TTC549 (cell line): ENCODE results near the gene PTPRE.

Experiments used
- FAIRE-seq: peaks from 2 replicates; lab custom pipeline; 2012; peaks lifted over from hg19 to GRCh38; lab: Jason Lieb, UNC

PTPRE gene

DNA sequence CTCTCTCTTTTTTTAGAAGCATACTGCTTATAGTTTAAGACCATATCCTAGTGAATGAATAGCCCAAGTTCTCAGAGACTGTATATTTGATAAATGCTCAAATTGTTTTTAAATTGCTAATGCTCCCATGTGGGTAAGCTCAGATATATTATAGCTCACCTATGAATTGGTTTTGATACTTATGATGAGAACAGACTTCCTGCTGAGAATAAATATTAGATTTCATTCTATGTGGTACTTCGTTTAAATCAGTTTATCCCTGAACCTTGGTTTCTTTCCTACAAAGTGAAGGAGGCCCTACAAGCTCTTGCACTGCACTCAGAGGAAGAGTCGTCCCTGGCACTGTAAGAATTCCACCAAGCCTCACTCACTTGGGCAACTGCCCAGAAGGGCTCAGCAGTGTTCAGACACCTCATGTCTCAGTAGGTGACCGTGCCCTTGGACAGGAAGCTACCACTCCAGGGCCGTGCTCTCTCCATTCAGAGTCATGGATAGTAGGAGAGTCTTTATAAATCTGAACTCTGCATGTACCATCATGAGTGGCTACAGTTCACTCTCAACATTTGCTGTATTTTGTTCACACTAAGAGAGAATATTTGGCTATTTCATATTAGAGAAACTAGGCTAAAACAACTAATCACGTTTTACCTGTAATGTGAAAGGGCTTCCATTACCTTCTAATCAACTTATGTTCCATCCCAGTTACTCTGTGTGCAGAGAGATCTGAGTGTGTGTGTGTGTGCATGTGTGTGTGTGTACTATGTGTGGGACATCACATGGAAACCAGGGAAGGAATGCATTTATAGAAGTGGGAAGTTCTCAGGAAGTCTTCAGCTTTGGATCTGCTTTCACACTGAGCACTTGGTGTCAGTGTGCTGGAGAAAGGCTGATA lies 93.8 kb downstream of the PTPRE start:
- FAIRE-seq: no peak

DNA sequence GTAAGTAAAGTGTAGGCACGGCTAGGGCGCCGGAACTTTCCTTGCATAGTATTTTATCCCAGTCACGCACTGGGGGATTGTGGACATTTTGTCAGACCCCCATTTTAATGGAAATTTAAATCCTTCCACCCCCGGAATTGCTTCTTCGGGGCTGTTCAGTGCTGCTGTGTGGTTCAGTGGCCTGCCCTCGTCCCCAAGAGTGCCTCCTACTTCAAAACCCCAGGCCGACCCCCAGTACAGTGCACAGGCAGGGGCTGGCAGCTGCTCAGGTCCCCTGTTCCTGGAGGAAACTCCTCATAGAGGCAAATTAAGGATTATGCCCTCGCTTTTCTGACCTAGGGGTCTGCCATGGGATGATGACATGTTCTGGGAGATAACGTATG lies 94.5 kb downstream of the PTPRE start:
- no peak for FAIRE-seq

DNA sequence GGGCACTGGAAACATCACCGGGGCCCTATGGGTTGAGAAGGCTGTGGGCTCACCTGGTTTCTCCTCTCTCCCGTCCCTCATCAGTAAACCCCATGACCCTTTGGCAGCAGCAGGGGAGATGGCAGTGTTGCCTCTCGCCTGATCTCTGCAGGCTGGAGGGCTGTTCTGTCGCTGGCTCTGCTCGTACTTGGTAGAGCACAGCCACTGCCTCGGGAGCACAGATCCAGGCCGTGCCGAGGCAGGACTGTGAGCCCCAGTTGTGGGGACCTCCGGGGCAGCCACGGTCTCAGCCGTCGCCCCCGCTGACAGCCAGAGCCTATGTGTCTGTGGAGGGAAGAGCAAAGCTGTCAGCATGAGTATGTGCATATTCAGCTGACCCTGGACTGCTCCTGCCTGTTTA lies 94.9 kb downstream of the PTPRE start:
- FAIRE-seq: no peak

DNA sequence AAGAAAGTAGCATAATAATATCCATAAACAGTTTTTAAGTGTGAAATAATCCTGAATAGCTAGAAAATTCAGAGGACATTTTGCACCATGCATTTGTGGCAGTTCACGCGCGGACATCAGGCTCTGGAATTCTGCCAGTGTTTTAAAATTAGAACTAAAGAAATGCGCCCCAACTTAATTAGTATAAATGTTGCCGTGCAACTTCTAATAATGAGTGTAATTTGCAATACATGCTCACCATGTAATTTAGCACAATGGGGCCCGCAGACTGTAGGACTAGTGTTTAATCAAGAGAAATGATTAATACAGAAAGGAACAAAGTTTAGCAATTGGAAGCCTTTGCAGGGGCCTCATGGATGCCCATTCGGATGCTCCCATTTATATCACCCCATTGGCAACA lies 96.6 kb downstream of the PTPRE start:
- FAIRE-seq: no peak

DNA sequence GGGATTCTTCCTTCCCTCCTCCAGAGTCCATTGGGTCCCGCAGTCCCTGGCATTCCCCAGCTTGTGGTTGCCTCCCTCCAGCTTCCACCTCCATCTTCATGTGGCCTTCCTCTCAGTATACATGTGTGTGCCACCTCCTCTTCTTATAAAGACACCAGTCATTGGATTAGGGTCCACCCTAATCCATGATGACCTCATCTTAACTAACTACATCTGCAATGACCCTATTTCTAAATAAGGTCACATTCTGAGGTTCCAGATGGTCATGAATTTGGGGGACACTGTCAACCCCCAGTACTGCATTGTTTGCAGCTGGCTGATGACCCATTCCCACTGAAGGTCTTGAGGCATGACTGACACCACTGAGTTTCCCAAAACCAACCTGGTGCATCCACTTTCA lies 99.0 kb downstream of the PTPRE start:
- FAIRE-seq: no peak

DNA sequence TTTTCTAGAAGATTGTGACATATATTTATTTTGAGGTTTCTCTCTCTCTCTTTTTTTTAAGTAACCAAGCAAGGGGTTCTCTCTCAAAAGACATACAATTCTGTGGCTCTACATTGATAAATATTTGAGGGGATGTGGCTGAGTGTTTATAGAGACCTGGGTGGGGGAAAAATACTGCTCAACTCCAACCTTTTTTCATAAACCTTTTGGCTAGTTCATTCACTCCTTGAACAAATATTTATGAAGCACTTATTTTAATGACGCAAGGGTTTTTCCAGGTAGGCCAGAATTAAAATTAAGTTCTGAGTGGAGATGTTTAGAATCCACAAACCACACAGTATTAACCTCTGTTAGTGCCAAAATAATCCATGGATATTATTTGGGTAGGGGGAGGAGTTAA lies 100.2 kb downstream of the PTPRE start:
- no peak for FAIRE-seq

DNA sequence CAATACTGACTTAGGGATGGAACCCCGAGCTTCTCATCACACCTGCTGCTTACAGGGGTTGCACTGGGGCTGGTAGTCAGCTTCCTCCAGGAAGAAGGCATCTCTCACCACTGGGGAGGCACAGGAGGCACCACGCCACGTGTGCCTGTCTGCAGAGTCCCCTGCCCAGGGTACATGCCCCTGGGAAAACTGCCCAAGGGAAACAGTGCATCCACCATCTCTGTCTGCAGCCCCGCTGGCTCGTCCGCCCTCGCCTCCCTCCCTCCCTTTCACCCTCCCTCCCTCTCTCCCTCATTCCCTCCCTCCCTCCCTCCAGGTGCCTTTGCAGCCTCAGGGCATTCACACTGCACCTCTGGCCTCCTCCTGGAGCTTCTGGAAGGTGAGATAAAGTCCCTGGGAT lies 101.1 kb downstream of the PTPRE start:
- FAIRE-seq: no peak

DNA sequence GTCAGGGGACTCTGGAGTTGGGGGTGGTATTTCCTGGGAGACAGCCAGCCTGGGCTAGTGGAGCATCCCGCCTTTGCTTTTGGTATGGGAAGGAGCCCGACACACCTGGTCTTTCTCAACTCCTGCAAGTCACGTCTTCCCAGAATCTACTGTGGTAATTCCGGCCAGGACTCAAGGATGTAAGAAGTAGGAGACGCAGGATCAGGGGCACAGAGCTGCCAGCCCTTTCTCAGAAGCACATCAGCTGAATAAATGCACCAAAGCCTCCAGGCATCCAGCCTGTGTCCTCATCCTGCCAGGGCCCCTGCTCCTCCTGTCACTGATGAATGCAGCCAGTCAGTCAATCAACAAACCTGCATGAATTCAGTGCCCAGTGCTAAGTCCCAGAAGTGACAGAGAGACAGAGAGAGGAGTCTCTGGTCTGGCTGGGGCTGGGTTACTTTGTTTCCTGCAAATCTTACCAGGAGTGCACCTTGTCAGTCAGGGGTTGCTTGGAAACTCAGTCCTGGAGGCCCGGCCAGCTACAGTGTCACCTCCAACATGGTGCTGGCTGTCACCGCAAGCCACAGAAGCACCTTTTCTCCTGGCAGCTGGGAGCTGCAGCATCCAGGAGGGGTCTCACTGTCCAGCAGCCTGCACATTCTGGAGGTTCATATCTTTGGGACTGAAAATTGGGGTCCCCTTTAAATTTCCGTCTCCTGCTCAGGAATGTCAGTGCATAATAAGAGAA lies 101.8 kb downstream of the PTPRE start:
- no peak for FAIRE-seq

DNA sequence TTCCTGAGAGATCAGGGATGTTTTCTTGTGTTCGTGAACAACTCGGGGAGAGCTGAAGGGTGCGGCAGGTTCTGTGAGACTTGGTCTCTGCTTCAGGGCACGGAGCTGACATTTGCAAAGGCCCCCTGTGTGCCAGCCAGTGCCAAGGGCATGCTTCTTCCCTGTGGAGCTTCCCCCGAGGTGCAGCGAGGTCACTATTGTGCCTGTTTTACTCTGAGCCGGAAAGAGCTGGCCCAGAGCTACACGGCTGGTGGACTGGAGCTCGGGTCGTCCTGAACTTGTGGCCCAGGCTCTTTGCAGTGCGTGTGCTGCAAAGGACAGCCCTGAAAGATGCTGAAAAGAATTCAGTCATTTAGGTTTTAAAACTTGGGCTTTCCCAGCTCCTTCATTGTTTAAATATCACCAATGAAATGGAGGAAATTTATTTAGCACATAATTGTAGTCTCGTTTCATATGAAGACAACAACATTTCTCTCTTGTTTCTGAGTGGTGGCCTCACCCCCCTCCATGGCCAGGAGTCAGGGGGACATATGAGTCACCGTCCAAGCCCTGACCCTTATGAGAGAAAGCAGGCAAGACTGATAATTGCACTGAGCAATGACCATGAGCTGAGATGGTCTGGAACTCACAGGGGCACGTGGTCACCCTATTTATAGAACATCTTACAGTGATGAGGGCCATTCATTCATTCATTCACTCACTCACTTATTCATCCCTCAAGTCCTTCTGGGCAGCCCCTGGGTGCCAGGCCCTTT lies 102.6 kb downstream of the PTPRE start:
- FAIRE-seq: no peak

DNA sequence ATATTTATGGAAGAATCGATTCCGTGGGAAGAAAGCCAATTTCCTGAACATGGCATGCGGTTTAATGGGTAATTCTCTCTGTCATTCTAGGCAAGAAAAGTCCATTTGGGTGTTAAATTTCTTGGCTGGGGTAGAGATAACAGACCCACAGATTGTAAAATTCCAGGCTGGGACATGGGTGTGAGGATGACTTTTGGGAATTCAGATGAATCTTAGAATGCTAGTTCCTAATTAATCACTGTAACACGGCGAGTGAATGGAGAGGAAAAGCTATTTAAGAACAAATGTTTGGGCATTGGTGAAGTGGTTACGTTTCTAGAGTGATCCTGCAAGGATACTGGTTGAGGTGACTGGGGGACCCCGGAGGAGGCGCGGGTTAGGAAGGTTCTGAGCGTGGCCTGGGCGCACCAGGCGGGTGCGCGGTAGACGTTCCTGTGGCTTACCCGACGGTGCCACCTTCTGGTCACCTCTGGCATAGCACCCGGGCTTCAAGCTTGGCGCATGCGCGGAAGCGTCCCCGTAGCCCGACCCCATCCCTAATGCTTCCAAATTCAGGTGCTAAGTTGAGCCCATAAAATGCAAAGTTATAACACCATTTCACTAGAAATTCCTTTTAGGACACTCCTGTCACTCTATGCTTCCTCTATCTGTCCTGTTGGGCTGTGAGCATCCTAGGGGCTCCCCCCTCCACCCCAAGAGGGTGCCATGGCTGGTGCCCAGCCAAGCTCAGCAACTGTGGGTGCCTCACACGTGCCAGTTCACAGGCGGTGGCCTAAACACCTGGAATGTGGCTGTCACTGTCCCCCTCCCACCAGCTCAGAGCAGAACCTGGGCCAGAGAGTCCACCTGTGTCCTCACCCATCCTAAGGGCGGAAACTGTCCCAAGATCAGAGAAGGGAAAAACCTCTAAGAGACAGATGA lies 104.4 kb downstream of the PTPRE start:
- no peak for FAIRE-seq

DNA sequence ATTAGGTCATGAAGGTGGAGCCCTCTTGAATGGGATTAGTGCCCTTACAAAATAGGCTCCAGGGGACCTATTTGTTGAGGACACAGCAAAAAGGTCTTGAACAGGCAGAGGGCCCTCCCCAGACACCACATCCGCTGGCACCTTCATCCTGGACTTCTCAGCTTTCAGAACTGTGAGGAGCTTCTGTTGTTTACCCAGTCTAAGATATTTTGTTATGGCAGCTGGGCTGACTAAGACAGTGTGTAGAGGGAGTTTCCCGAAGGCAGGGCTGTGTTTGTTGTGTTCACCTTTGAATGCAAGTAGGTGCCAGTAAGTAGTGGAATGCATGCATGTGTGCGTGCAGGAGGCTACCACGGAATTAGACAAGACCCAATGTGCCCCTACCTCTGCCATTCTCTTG lies 106.7 kb downstream of the PTPRE start:
- no peak for FAIRE-seq

DNA sequence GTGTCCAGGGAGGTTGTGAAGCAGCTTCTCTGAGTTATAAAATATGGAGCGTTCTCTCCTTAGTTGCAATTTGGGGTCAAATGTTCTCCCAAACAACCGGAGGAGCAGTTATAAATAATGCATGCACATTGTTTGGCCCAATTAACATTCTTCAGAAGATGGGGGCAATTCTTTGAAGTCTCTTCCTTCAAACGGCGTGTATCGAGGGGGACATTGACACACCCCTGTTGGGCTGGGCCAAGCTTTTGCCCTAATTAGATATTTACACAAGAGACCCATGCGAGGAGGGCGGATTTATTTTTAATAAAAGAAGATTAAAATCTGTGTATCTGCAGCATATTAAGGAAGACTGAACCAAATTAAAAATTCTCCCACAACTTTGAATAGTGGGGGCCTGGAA lies 107.3 kb downstream of the PTPRE start:
- FAIRE-seq: no peak

DNA sequence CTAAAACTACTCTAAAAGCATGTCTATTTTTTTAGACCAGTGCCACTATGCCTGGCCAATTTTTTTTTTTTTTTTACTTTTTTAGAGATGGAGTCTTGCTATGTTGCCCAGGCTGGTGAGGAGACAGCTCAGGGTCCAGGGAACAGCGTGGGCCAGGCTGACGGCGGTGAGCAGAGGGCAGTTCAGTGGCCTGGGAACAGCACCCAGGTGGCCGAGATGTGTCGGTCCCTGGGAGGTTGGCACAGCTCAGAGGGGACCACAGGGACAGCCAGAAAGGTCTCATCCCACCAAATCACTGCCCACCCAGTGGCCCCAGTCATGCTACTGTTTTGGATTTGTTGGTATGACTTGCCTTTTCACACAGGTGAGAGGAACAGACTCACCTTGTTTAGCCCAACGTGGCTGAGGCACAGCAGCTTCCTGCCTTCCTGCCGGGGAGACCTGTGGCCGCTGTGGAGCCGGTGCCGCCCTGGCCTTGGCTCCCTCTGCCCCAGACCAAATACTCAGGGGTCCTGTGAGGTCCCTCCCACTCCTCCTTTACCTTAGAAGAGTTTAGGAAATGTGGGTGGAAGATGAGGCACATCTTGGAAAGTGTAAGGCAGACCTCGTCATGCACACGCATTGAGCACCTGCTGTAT lies 109.6 kb downstream of the PTPRE start:
- no peak for FAIRE-seq

DNA sequence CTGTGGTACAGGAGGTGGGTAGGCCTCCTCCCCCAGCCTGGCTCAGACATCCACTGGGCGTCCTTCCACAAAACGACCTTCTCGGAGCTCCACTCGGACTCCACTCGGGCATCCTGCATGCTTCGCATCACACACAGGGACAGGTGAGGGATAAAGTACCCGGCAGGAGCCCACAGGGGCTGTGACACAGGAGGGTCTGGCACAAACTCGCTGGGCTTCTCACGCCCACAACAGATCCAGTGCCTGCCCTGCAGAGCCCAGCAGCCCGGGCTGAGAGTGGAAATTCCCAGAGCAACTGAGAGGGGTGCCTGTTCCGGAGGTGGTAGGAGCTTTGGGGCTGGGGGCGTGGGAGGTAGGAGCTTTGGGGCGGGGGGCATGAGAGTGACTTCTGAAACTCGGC lies 110.9 kb downstream of the PTPRE start:
- no peak for FAIRE-seq

DNA sequence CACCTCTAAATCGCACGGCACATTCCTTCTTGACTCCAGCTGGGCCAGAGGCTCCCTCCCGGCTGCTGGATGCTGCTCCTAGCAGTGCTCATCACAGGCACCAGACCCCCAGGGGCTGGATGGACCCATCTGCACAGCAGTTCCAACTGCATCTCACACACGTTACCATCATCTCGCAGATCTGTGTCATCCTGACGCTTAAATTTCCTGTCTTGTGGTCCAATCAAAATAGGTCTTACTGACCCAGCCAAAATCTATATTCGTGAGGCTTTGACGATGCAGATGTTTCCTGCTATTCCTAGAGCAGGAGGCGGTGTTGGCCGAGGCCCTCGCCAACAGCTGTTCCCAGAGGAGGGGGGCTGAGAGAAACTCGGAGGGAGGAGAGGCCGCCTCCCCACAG lies 111.3 kb downstream of the PTPRE start:
- FAIRE-seq: no peak

DNA sequence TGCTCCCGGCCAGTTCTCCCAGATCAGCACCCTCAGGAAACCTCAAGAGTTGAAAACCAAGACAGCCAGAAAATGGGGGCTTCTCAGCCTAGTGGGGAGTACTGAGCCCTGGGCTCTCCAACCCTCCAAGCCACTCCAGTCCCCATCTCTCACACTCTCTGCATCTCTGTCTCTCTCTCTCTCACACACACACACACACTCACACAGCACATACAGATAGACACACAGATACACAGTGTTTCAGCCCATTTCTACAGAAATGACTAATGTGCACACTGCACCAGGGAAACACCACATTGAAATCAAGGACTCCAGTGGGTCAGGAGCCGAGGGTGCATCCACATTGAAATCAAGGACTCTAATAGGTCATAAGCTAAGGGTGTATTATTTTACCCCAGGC lies 111.8 kb downstream of the PTPRE start:
- no peak for FAIRE-seq

DNA sequence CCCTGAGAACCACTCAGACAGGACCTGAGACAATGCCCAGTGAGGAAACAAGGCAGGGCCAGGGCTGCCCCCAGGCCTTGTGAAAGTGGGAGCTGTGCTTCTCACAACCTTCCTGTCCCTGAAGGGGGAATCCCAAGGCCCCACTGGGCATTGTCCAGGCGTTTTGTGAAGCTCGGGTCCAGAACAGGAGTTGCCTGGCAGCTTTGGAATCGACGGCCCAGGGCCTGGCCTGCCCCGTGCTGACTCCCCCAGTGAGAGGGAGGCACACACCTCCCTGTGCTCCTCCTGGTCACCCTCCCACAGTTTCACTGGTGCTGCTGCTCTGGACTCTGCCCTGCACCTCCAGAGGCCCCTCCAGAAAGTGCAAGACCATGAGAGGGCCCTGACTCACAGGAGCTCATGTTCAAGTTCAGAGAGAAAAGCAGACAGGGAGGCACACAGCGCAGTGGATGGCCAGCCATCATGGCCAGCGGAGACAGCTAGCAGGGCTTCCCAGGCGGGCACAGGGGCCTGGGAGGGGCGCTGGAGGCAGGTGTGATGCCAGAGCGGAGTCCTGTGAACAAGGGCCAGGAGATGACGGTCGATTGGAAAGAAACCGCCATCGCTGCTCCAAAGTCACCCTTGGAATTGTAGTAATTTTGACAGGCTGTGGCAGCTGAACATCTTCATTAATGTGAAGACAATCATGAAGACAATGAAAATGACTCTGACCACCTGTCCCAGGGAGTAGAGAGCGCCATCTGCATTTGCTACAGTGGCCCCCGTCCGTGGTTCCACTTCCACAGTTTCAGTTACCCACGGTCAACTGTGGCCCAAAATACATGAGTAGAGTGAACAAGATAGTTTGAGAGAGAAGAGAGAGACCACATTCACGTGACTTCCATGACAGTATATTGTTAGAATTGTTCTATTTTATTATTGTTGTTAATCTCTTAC lies 115.6 kb downstream of the PTPRE start:
- FAIRE-seq: no peak

DNA sequence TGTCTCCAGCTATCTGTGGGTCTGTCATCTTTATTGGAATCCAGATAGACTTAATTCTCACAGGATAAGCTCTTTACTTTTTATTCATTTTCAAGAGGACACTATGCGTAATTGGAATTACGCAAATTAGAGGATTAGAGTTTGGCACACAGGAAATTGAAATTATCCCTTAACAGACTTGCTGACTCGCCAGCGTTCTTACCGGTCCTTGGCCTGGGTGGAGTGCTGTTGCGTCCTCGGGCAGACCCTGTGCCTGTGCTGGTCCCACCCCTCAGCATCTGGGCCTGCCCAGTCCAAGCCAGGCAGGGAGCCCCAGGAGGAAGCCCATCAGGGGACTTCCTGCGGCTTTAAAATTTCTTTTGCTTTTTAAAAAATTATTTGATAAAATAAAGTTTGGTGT lies 117.5 kb downstream of the PTPRE start:
- FAIRE-seq: no peak

DNA sequence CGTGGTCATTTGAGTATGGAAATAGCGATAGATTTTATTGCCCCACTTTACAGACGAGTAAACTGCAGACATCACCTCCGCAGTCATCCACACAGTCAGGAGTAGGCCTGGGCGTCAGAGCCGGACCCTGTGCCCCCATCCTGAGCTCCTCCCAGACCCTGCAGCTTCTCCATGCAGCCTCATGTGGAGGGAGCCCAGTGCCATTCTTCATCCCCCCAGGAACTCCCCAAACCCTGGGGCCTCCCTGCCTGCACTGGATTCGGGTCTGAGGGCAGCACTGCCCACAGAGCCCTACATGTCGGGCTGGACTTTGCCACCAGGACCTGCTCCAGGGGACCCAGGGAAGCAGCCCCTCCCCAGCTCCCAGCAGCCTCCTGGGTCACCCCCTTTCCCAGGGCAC lies 118.5 kb downstream of the PTPRE start:
- FAIRE-seq: no peak

DNA sequence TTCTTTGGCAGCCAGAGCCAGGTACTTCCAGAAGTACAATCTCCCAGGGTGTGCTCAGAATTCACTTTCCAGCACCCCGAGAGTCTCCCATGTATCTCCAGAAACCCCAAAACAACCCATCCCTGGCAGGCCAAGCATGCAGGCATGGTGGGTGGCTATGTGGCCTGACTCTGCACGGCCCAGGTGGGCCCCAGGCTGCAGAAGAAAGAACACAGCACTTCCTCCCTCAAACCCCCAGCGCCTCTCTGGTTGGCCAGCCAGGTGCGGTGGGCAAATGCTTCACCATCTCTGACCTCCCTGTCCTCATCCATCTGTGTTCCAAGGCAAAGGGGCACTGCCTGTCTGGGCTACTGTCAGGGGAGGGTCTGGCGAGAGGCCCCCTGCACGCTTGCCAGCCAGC lies 119.0 kb downstream of the PTPRE start:
- FAIRE-seq: no peak
